SK-N-SH (cell line): Measurements from ENCODE around the gene ADM.

Experiments used
- CTCF ChIP-seq: fragments of 200-600 bp; sonication (generic); IDR thresholded peaks from 2 replicates; pipeline ENCODE4 v1.6.1; 2017; ENCODE audit warnings: antibody characterized with exemption, mild to moderate bottlenecking, moderate library complexity
- FOSL2 ChIP-seq: IDR thresholded peaks from 2 replicates; pipeline ENCODE4 v1.4.0; 2012; ENCODE audit warnings: low read depth, mild to moderate bottlenecking, moderate library complexity, borderline replicate concordance
- MAX ChIP-seq: IDR thresholded peaks from 2 replicates; pipeline ENCODE4 v1.4.0; 2012; ENCODE audit warnings: low read depth
- MXI1 ChIP-seq: IDR thresholded peaks from 2 replicates; pipeline ENCODE4 v1.6.1; 2012; ENCODE audit warnings: mild to moderate bottlenecking, low read depth, low read length, improper control_type of control experiment
- RCOR1 ChIP-seq: fragments of 150-350 bp; IDR thresholded peaks from 2 replicates; pipeline ENCODE4 v1.6.1; 2017; ENCODE audit warnings: antibody characterized with exemption, low read length
- SMC3 ChIP-seq: IDR thresholded peaks from 2 replicates; pipeline ENCODE4 v1.6.1; 2012; ENCODE audit warnings: low read depth, low read length, improper control_type of control experiment
- USF2 ChIP-seq: fragments of 150-350 bp; IDR thresholded peaks from 2 replicates; pipeline ENCODE4 v1.6.1; 2017; ENCODE audit warnings: antibody characterized with exemption, low read length, low read depth, borderline replicate concordance

GRCh38 chr11:10301656-10302358, 3.1 kb upstream of the ADM start:
- TF ChIP-seq MXI1 (no peak), RCOR1 (no peak), MAX (no peak), USF2 (no peak), SMC3 (no peak), CTCF (no peak), FOSL2 (no peak)
